ENCODE data around the gene NFATC2.

Gene NFATC2

GRCh38 chr20:51498765-51499540 is 43.6 kb downstream of the NFATC2 start:
- TF ChIP-seq REST (IDR thresholded peaks at IDR 0.05; ENCODE audit: insufficient read depth in 1 of 2, low read depth in 2 of 2, low read length in 2 of 2) (no peak), FOXP2 (optimal IDR thresholded peaks at IDR 0.05; ENCODE audit: borderline replicate concordance, extremely low read depth, extremely low read length, insufficient read depth) (no peak), TAF1 (IDR thresholded peaks at IDR 0.05; ENCODE audit: borderline replicate concordance, insufficient read depth, low read length) (no peak), SIN3A (IDR thresholded peaks at IDR 0.05; ENCODE audit: borderline replicate concordance, insufficient read depth, low read length) (no peak), POLR2AphosphoS5 (IDR thresholded peaks at IDR 0.05; ENCODE audit: low read depth, low read length) (no peak)

GRCh38 chr20:51497542-51498467 is 44.7 kb downstream of the NFATC2 start:
- TF ChIP-seq TAF1 (IDR thresholded peaks at IDR 0.05; ENCODE audit: borderline replicate concordance, insufficient read depth, low read length) (no peak), FOXP2 (optimal IDR thresholded peaks at IDR 0.05; ENCODE audit: borderline replicate concordance, extremely low read depth, extremely low read length, insufficient read depth) (no peak), POLR2AphosphoS5 (IDR thresholded peaks at IDR 0.05; ENCODE audit: low read depth, low read length) (no peak), SIN3A (IDR thresholded peaks at IDR 0.05; ENCODE audit: borderline replicate concordance, insufficient read depth, low read length) (no peak), REST (IDR thresholded peaks at IDR 0.05; ENCODE audit: insufficient read depth in 1 of 2, low read depth in 2 of 2, low read length in 2 of 2) (no peak)

- TF ChIP-seq FOXP2 (optimal IDR thresholded peaks at IDR 0.05; ENCODE audit: borderline replicate concordance, extremely low read depth, extremely low read length, insufficient read depth) (no peak), SIN3A (IDR thresholded peaks at IDR 0.05; ENCODE audit: borderline replicate concordance, insufficient read depth, low read length) (no peak), TAF1 (IDR thresholded peaks at IDR 0.05; ENCODE audit: borderline replicate concordance, insufficient read depth, low read length) (no peak), REST (IDR thresholded peaks at IDR 0.05; ENCODE audit: insufficient read depth in 1 of 2, low read depth in 2 of 2, low read length in 2 of 2) (no peak), POLR2AphosphoS5 (IDR thresholded peaks at IDR 0.05; ENCODE audit: low read depth, low read length) (no peak)
Observed at GRCh38 chr20:51496964-51497363, 45.6 kb downstream of the NFATC2 start.

- TF ChIP-seq SIN3A (IDR thresholded peaks at IDR 0.05; ENCODE audit: borderline replicate concordance, insufficient read depth, low read length), result no peak
- no peak for TF ChIP-seq POLR2AphosphoS5 (IDR thresholded peaks at IDR 0.05; ENCODE audit: low read depth, low read length)
- TF ChIP-seq TAF1 (IDR thresholded peaks at IDR 0.05; ENCODE audit: borderline replicate concordance, insufficient read depth, low read length), result no peak
- no peak for TF ChIP-seq REST (IDR thresholded peaks at IDR 0.05; ENCODE audit: insufficient read depth in 1 of 2, low read depth in 2 of 2, low read length in 2 of 2)
- no peak for TF ChIP-seq FOXP2 (optimal IDR thresholded peaks at IDR 0.05; ENCODE audit: borderline replicate concordance, extremely low read depth, extremely low read length, insufficient read depth)
Observed at GRCh38 chr20:51495921-51496545, 46.5 kb downstream of the NFATC2 start.

Data from PFSK-1 (cell line).